ENCODE results near the gene USP17L25.
"Not testable (repeated sequence)": the region's sequence is repeated elsewhere in the genome, so short reads cannot be mapped to it uniquely, and the experiment has no call there.

- TF ChIP-seq CTCF, POLR2A (IDR thresholded peaks at IDR 0.05): not testable (repeated sequence)
These were observed 33.1 kb downstream of the USP17L25 start, which contains the start of gene USP17L30 for GRCh38 chr4:9362829-9363228.

Measured in body of pancreas (tissue), 4 donors.